ENCODE data around the gene KLHL29. TPM values are rescaled to one million over a fixed set of nuclear protein-coding genes. Genes with fewer than 3 reads are reported as not detected.
"Not testable (repeated sequence)": the region's sequence is repeated elsewhere in the genome, so short reads cannot be mapped to it uniquely, and the experiment has no call there.

KLHL29 gene
- total RNA-seq, 3 donors from 2014 or later = 2.6 to 13.0 (median 5.5) TPM

DNA sequence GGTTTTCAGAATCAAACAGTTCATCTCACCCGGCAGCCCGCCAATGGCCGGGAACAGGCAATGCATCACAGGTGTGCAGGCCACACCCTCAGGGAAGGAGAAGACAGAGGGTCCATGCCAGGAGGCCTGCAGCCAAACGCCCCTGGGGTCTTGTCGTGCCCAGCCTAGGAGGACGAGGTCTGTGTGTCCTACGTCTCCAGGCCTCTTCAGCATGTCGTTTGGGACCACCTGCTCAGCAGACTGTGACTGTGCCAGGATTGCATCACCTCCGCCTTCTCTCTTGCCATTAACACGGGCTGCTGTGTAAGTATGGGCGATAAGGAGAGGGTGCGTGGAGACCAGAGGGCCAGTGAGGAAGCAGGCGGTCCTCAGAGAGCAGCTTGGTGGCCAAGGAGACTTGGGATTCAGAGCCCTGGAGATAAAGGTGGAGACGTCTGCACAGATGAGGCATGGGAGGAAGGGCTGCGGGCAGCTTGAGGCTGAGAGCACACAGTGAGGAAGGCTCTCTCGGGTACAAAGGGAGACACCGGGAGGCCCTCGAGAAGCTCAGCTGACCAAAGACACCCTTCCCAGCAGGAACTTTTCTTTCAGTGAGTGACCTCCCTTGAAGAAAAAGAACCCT, 37.4 kb upstream of the KLHL29 start:
- Histone ChIP-seq H3K4me3 (no peak overlapping the region), H3K4me1 (ENCODE audit: low read depth) (no peaks in the 10 kb centered on the region), H3K9me3 (no peaks in the 10 kb centered on the region), H3K36me3 (ENCODE audit: low read depth) (no peaks in the 10 kb centered on the region)
- TF ChIP-seq, protein P1, sequence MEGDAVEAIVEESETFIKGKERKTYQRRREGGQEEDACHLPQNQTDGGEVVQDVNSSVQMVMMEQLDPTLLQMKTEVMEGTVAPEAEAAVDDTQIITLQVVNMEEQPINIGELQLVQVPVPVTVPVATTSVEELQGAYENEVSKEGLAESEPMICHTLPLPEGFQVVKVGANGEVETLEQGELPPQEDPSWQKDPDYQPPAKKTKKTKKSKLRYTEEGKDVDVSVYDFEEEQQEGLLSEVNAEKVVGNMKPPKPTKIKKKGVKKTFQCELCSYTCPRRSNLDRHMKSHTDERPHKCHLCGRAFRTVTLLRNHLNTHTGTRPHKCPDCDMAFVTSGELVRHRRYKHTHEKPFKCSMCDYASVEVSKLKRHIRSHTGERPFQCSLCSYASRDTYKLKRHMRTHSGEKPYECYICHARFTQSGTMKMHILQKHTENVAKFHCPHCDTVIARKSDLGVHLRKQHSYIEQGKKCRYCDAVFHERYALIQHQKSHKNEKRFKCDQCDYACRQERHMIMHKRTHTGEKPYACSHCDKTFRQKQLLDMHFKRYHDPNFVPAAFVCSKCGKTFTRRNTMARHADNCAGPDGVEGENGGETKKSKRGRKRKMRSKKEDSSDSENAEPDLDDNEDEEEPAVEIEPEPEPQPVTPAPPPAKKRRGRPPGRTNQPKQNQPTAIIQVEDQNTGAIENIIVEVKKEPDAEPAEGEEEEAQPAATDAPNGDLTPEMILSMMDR (IDR thresholded peaks at IDR 0.05) = no peak
- intact Hi-C loops (cut with DNase I, micrococcal nuclease) = no loop called here
- DNase-seq (no peak), ATAC-seq (no peak)

DNA sequence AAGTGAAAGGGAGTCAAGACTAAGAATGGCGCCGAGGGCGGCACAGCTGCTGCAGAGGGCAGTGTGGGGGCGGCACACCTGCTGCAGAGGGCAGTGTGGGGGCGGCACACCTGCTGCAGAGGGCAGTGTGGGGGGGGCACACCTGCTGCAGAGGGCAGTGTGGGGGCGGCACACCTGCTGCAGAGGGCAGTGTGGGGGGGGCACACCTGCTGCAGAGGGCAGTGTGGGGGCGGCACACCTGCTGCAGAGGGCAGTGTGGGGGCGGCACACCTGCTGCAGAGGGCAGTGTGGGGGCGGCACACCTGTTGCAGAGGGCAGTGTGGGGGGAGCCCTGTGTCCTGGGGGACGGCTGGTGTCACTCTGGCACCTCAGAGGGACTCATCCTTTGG, 36.9 kb upstream of the KLHL29 start:
- H3K4me1 ChIP-seq (ENCODE audit: low read depth); ATAC-seq; DNase-seq; H3K9me3 ChIP-seq; H3K36me3 ChIP-seq (ENCODE audit: low read depth); intact Hi-C loops (cut with DNase I, micrococcal nuclease); H3K4me3 ChIP-seq: not testable (repeated sequence)

DNA sequence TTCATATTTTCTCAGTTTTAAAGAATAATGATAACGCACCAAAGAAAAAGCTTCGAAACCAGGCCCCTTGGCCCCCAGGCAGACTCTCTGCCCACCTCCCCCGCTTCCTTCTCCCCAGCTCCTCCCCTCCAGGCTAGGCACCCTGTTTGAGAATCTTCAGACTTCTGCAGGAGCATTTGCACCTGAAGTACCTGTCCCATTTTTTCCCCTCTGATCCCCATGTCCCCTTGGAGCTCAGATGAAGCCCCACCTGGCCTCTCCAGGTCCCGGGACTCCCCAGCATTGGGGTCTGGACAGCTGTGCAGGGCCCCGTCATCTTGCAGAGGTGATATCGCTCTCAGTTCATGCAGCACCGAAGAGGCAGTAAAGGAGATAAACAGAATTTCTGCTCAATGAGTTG, 35.5 kb upstream of the KLHL29 start:
- Histone ChIP-seq H3K4me3 (no peak overlapping the region), H3K36me3 (ENCODE audit: low read depth) (no peaks in the 10 kb centered on the region), H3K9me3 (no peaks in the 10 kb centered on the region), H3K4me1 (ENCODE audit: low read depth) (no peaks in the 10 kb centered on the region)
- no peak for ATAC-seq
- intact Hi-C loops (cut with DNase I, micrococcal nuclease) = no loop called here
- DNase-seq = no peak
- TF ChIP-seq, protein P1 (IDR thresholded peaks at IDR 0.05) = no peak

DNA sequence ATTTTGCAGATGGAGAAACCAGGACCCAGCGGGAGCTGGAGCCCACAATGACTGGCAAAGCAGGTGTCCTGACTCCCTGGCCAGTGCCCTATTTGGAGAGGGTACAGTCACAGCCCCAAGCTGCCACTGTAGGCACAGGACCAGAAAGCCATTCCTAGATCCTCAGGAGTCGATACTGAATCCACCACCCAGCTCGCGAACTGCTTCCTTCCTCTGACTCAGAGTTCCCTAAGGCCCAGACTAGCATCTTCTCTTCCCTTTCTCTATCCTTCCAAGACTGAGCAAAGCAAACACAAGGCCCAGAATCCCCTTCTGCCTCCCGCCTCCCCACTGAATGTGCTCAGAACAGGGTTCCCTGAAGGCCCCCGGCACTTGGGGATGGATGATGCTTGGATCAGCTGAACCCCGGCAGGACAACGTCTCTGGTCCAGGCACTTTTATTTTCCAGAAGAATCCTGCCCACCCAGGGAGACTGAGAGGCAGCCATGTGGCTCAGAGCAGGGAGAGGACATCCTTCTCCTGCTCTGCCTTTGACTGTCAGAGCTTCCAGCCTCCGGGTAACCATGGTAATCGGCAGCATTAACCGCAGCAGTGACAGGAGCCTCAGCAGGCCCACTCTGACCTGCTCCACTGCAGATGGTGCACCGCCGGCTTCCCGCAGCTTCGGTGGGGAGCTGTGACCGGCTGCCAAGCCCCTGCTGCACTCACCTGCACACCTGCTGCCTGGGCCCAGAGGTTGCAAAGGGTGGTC, 34.8 kb upstream of the KLHL29 start:
- H3K9me3 ChIP-seq = no peaks in the 10 kb centered on the region
- H3K36me3 ChIP-seq (ENCODE audit: low read depth) = no peaks in the 10 kb centered on the region
- TF ChIP-seq, protein P1 (IDR thresholded peaks at IDR 0.05) = no peak
- no peak for ATAC-seq
- intact Hi-C loops (cut with DNase I, micrococcal nuclease) = no loop called here
- no peak overlapping the region for H3K4me3 ChIP-seq
- DNase-seq = no peak
- H3K4me1 ChIP-seq (ENCODE audit: low read depth) = no peaks in the 10 kb centered on the region

DNA sequence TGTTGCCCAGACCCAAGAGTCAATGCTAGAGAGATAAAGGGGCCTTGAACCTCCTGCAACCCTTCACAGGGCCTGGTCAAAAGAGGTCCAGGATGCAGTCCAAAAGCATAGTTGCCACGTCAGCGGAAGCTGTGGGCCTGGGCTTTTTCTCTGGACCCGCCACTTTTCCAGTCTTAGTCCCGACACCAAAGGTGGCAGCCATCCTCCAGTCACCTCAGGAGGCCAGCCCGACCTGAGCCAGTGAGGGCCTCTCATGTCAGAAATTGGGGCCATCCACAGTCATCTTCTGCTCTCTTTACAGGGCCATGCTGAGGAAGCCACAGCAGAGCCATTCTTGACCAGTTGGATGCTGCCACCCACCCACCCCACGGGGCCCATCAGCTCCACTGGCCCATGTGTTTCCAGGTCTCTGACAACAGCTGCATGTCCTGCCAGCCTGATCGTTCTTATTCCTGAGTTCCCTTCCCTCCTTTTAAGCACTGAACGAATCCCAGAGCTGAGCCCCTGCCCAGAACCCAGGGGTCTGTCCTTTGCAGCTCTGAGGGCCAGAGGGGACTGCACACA, 34.1 kb upstream of the KLHL29 start:
- ATAC-seq = no peak
- Histone ChIP-seq H3K36me3 (ENCODE audit: low read depth) (no peaks in the 10 kb centered on the region), H3K9me3 (no peaks in the 10 kb centered on the region), H3K4me1 (ENCODE audit: low read depth) (no peaks in the 10 kb centered on the region), H3K4me3 (no peak overlapping the region)
- intact Hi-C loops (cut with DNase I, micrococcal nuclease) = no loop called here
- TF ChIP-seq, protein P1 (IDR thresholded peaks at IDR 0.05) = no peak
- no peak for DNase-seq
